Measurements from ENCODE around the gene PDZRN3. TPM values are rescaled to one million over a fixed set of nuclear protein-coding genes. Genes with fewer than 3 reads are reported as not detected.

PDZRN3 gene
- total and polyA plus RNA-seq, 2 donors (not counting 3 experiments of a cell fraction or from before 2014, with no cell fraction given), result not detected

DNA sequence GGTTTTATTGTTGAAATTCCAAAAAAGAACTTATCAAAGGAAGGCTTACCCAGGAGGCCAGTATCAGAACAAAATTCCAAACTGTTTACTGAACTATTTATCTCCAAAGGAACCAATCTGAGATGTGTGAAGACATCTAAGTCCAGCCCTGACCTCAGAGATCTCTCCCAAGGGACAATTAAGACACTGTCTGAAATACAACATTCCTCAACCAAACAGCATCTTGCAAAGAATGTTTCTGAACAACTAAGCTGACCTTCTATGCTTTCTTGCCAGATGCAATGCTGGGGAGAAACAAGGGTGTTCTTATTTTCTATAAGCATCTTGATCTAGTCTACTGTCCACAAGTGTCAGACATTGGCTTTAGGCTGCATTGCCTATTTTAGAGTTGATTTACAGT is 13.6 kb downstream of the PDZRN3 start:
- Histone ChIP-seq H2AFZ (ENCODE audit: low read depth, low read length) (no peak overlapping the region), H3K4me1 (ENCODE audit: control insufficient read depth, extremely low read depth, insufficient read depth, low read length) (no peaks in the 10 kb centered on the region), H4K20me1 (replicated peaks; ENCODE audit: control insufficient read depth, extremely low read depth, insufficient read depth, low read length) (no peaks in the 10 kb centered on the region), H3K36me3 (ENCODE audit: control insufficient read depth in 2 of 2, extremely low read depth in 1 of 2, insufficient read depth in 2 of 2, low read length in 2 of 2) (no peaks in the 10 kb centered on the region), H3K4me2 (ENCODE audit: insufficient read depth, low read length) (no peak overlapping the region), H3K9me1 (replicated peaks; ENCODE audit: control insufficient read depth, extremely low read depth, insufficient read depth, low read length) (no peaks in the 10 kb centered on the region), H3K9me3 (replicated peaks; ENCODE audit: control insufficient read depth, insufficient read depth, low read length) (no peaks in the 10 kb centered on the region), H3K79me2 (ENCODE audit: control insufficient read depth, insufficient read depth, low read length) (no peaks in the 10 kb centered on the region), H3K27ac (ENCODE audit: insufficient read depth, low read depth, low read length) (no peak overlapping the region), H3K27me3 (ENCODE audit: control insufficient read depth in 2 of 2, insufficient read depth in 2 of 2, low read length in 2 of 2) (no peaks in the 10 kb centered on the region), H3K9ac (replicated peaks; ENCODE audit: extremely low read depth, insufficient read depth, low read length) (no peak overlapping the region), H3K4me3 (replicated peaks in 1 of 3; ENCODE audit: insufficient read depth in 1 of 3, low read depth in 1 of 3, low read length in 3 of 3) (no peak overlapping the region)
- ChIA-PET CTCF (no interaction called here), POLR2A (no interaction called here)
- FAIRE-seq (no peak), DNase-seq (ENCODE audit: low read depth, low spot score) (no peak)
- no peak for TF ChIP-seq JUN (IDR thresholded peaks at IDR 0.05; ENCODE audit: borderline replicate concordance, insufficient read depth, insufficient read length, low read depth)
- TF ChIP-seq, protein P1, sequence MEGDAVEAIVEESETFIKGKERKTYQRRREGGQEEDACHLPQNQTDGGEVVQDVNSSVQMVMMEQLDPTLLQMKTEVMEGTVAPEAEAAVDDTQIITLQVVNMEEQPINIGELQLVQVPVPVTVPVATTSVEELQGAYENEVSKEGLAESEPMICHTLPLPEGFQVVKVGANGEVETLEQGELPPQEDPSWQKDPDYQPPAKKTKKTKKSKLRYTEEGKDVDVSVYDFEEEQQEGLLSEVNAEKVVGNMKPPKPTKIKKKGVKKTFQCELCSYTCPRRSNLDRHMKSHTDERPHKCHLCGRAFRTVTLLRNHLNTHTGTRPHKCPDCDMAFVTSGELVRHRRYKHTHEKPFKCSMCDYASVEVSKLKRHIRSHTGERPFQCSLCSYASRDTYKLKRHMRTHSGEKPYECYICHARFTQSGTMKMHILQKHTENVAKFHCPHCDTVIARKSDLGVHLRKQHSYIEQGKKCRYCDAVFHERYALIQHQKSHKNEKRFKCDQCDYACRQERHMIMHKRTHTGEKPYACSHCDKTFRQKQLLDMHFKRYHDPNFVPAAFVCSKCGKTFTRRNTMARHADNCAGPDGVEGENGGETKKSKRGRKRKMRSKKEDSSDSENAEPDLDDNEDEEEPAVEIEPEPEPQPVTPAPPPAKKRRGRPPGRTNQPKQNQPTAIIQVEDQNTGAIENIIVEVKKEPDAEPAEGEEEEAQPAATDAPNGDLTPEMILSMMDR (IDR thresholded peaks at IDR 0.05; ENCODE audit: extremely low read depth in 1 of 2, insufficient read depth in 1 of 2, low read depth in 1 of 2, low read length in 2 of 2), result no peak
- TF ChIP-seq, protein P2, sequence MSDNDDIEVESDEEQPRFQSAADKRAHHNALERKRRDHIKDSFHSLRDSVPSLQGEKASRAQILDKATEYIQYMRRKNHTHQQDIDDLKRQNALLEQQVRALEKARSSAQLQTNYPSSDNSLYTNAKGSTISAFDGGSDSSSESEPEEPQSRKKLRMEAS (IDR thresholded peaks at IDR 0.05; ENCODE audit: insufficient read depth, insufficient read length), result no peak
- no peak for TF ChIP-seq POLR2AphosphoS5 (IDR thresholded peaks at IDR 0.05; ENCODE audit: insufficient read depth, low read depth, low read length)
- no peak for TF ChIP-seq GATA2 (IDR thresholded peaks at IDR 0.05; ENCODE audit: insufficient read depth, insufficient read length, low read depth, low read length)
- no peak for TF ChIP-seq POLR2A (IDR thresholded peaks at IDR 0.05; ENCODE audit: low read depth, low read length)
- no peak for TF ChIP-seq MYC (IDR thresholded peaks at IDR 0.05; ENCODE audit: low read depth, low read length)
- no peak for TF ChIP-seq EZH2 (IDR thresholded peaks at IDR 0.05; ENCODE audit: borderline replicate concordance, low read depth, low read length, severe bottlenecking)
- no peak for TF ChIP-seq FOS (IDR thresholded peaks at IDR 0.05; ENCODE audit: borderline replicate concordance, insufficient read depth, low read length)
- dilution Hi-C loops (cut with MboI; ENCODE audit: extremely low pct_ligation_motif_present, low sequenced_read_pairs), result no loop called here
- no TSS peak for BruUV-seq (replicated peaks)
- intact Hi-C loops (cut with micrococcal nuclease), result no loop called here
